H1 (cell line): ENCODE data around the gene GAB3. TPM values are rescaled to one million over a fixed set of nuclear protein-coding genes. Genes with fewer than 3 reads are reported as not detected.
"Not testable (repeated sequence)": the region's sequence is repeated elsewhere in the genome, so short reads cannot be mapped to it uniquely, and the experiment has no call there.

Experiments
- CTCF ChIA-PET: fragments of 300-600 bp; sonication (Branson Sonifier 250); formaldehyde crosslinking; loops from one replicate; lab custom pipeline; 2021; ENCODE audit not compliant: partially characterized antibody; lab: Charles Lee
- POLR2A ChIA-PET: fragments of 300-600 bp; sonication (Branson Sonifier 250); formaldehyde crosslinking; loops from one replicate; lab custom pipeline; 2021; ENCODE audit warnings: inconsistent platforms; ENCODE audit not compliant: partially characterized antibody; lab: Charles Lee
- DNase-seq, 2 experiments: peaks; one replicate each; pipeline versions ENCODE4 v3.0.0 to v3.0.0-alpha.2; 2010 to 2022; ENCODE audit warnings: low spot score in 2 of 2, low read depth in 1 of 2, mixed read lengths in 1 of 2
- FAIRE-seq: peaks from 2 replicates; lab custom pipeline; 2011; peaks lifted over from hg19 to GRCh38; lab: Jason Lieb, UNC
- H2AFZ ChIP-seq: 2 replicates; pipeline ENCODE4 v1.8.1; 2012; ENCODE audit warnings: low read length, inconsistent platforms
- H2AK5ac ChIP-seq: 2 replicates; pipeline ENCODE4 v1.6.1; 2013; ENCODE audit warnings: low read depth, low read length
- H2BK120ac ChIP-seq: replicated peaks from 2 replicates; pipeline ENCODE3; 2013; ENCODE audit warnings: low read depth, low read length, inconsistent platforms
- H2BK12ac ChIP-seq: 2 replicates; pipeline ENCODE4 v1.6.1; 2013; ENCODE audit warnings: low read depth, low read length
- H2BK15ac ChIP-seq: 2 replicates; pipeline ENCODE4 v1.6.1; 2013; ENCODE audit warnings: low read length
- H2BK20ac ChIP-seq: 2 replicates; pipeline ENCODE4 v1.6.1; 2013; ENCODE audit warnings: low read length
- H2BK5ac ChIP-seq: 2 replicates; pipeline ENCODE4 v1.6.1; 2013; ENCODE audit warnings: low read depth, low read length
- H3K14ac ChIP-seq: 2 replicates; pipeline ENCODE4 v1.6.1; 2013; ENCODE audit warnings: inconsistent platforms; ENCODE audit not compliant: insufficient read length
- H3K18ac ChIP-seq: 2 replicates; pipeline ENCODE4 v1.6.1; 2013; ENCODE audit warnings: low read length; ENCODE audit errors: extremely low read depth
- H3K23ac ChIP-seq: 2 replicates; pipeline ENCODE4 v1.6.1; 2013; ENCODE audit warnings: inconsistent platforms; ENCODE audit not compliant: insufficient read length
- H3K23me2 ChIP-seq: 2 replicates; pipeline ENCODE4 v1.6.1; 2013; ENCODE audit warnings: low read depth, low read length
- H3K27ac ChIP-seq: 2 replicates; pipeline ENCODE4 v1.6.1; 2011; ENCODE audit warnings: low read depth, low read length, inconsistent platforms
- H3K27me3 ChIP-seq, 4 experiments: replicated peaks in 1 of 4; 1 replicate in 1 of 4; 2 replicates in 3 of 4; pipeline versions ENCODE4 v1.6.1 to v1.8.1; 2011 to 2013; ENCODE audit warnings: low read length in 3 of 4, mild to moderate bottlenecking in 3 of 4, inconsistent platforms in 2 of 4, mixed read lengths in 2 of 4, moderate library complexity in 1 of 4; ENCODE audit not compliant: control insufficient read depth in 3 of 4, insufficient read depth in 3 of 4; ENCODE audit errors: extremely low read depth in 1 of 4
- H3K36me3 ChIP-seq, 4 experiments: 2 replicates each; pipeline versions ENCODE4 v1.6.1 to v1.8.1; 2011 to 2013; ENCODE audit warnings: mild to moderate bottlenecking in 4 of 4, low read length in 3 of 4, moderate library complexity in 2 of 4, control low read depth in 1 of 4, inconsistent platforms in 1 of 4; ENCODE audit not compliant: insufficient read depth in 4 of 4, control insufficient read depth in 2 of 4
- H3K4ac ChIP-seq: replicated peaks from 2 replicates; pipeline ENCODE3; 2013; ENCODE audit warnings: low read length, low read depth, mixed read lengths, inconsistent platforms; ENCODE audit not compliant: insufficient read length
- H3K4me1 ChIP-seq, 4 experiments: replicated peaks in 1 of 4; 1 replicate in 1 of 4; 2 replicates in 3 of 4; pipeline versions ENCODE4 v1.6.1 to v1.8.1; 2011 to 2013; ENCODE audit warnings: low read length in 3 of 4, inconsistent platforms in 2 of 4, mixed read lengths in 1 of 4; ENCODE audit not compliant: insufficient read depth in 4 of 4, control insufficient read depth in 3 of 4
- H3K4me2 ChIP-seq, 2 experiments: 2 replicates each; pipeline versions ENCODE4 v1.6.1 to v1.8.1; 2011 to 2013; ENCODE audit warnings: low read depth in 2 of 2, low read length in 2 of 2, control low read depth in 1 of 2, inconsistent platforms in 1 of 2, mild to moderate bottlenecking in 1 of 2; ENCODE audit not compliant: insufficient read depth in 1 of 2
- H3K4me3 ChIP-seq, 4 experiments: fragments of 200-600, 300-600 bp in 1 of 4; sonication (generic), shearing (Covaris generic), sonication (Bioruptor Twin) in 1 of 4; 2 replicates each; pipeline versions ENCODE4 v1.5.1 to v1.8.1; 2011 to 2016; ENCODE audit warnings: low read length in 4 of 4, low read depth in 3 of 4, control low read depth in 2 of 4, inconsistent platforms in 2 of 4, mild to moderate bottlenecking in 2 of 4, mixed read lengths in 1 of 4, moderate library complexity in 1 of 4; ENCODE audit not compliant: insufficient read depth in 2 of 4; ENCODE audit errors: extremely low read depth in 1 of 4
- H3K56ac ChIP-seq: replicated peaks from 2 replicates; pipeline ENCODE3; 2013; ENCODE audit warnings: low read depth, mild to moderate bottlenecking, mixed read lengths, low read length, inconsistent platforms; ENCODE audit not compliant: insufficient read length
- H3K79me1 ChIP-seq: 2 replicates; pipeline ENCODE4 v1.6.1; 2013; ENCODE audit warnings: low read depth, low read length, control low read depth
- H3K79me2 ChIP-seq, 2 experiments: 2 replicates each; pipeline versions ENCODE4 v1.6.1 to v1.8.1; 2012 to 2013; ENCODE audit warnings: low read length in 2 of 2, mild to moderate bottlenecking in 2 of 2, inconsistent platforms in 1 of 2; ENCODE audit not compliant: insufficient read depth in 2 of 2, control insufficient read depth in 1 of 2
- H3K9ac ChIP-seq, 4 experiments: replicated peaks in 1 of 4; 1 replicate in 1 of 4; 2 replicates in 3 of 4; pipeline versions ENCODE4 v1.6.1 to v1.8.1; 2011 to 2013; ENCODE audit warnings: low read depth in 3 of 4, low read length in 3 of 4, control low read depth in 2 of 4, mild to moderate bottlenecking in 2 of 4, moderate library complexity in 2 of 4, inconsistent platforms in 1 of 4; ENCODE audit errors: extremely low read depth in 1 of 4
- H3K9me3 ChIP-seq, 2 experiments: 2 replicates each; pipeline versions ENCODE4 v1.6.1 to v1.8.1; 2012 to 2013; ENCODE audit warnings: mild to moderate bottlenecking in 2 of 2, moderate library complexity in 2 of 2, control low read depth in 1 of 2, inconsistent platforms in 1 of 2, low read depth in 1 of 2, low read length in 1 of 2, mixed read lengths in 1 of 2; ENCODE audit not compliant: insufficient read depth in 2 of 2
- H4K20me1 ChIP-seq, 2 experiments: replicated peaks in 1 of 2; 2 replicates each; pipeline versions ENCODE3 to v1.8.1; 2011 to 2013; ENCODE audit warnings: inconsistent platforms in 2 of 2, low read length in 2 of 2, mild to moderate bottlenecking in 1 of 2; ENCODE audit not compliant: insufficient read depth in 2 of 2, control insufficient read depth in 1 of 2
- H4K5ac ChIP-seq: 2 replicates; pipeline ENCODE4 v1.6.1; 2013; ENCODE audit warnings: low read length, low read depth, mixed read lengths, inconsistent platforms; ENCODE audit not compliant: insufficient read length
- H4K8ac ChIP-seq: 2 replicates; pipeline ENCODE4 v1.8.0; 2013; ENCODE audit warnings: mild to moderate bottlenecking, moderate library complexity, low read length, inconsistent platforms; ENCODE audit not compliant: insufficient read depth; ENCODE audit errors: extremely low read depth
- H4K91ac ChIP-seq: replicated peaks from 2 replicates; pipeline ENCODE3; 2013; ENCODE audit warnings: low read length, mixed read lengths, inconsistent platforms; ENCODE audit not compliant: insufficient read length
- WGBS, 2 experiments: shearing (Covaris generic) in 1 of 2; methylation state at CpG; one replicate each; pipeline versions ENCODE4 v1.1.6 to v1.1.7; 2013 to 2015; ENCODE audit warnings: low lambda C conversion rate in 2 of 2, mixed read lengths in 2 of 2, inconsistent platforms in 1 of 2, low coverage in 1 of 2, missing lambda C conversion rate in 1 of 2; ENCODE audit not compliant: insufficient replicate concordance in 2 of 2, insufficient coverage in 1 of 2, insufficient read length in 1 of 2; ENCODE audit errors: extremely low coverage in 1 of 2, missing lambda C conversion rate in 1 of 2; 5-methylcytosine and 5-hydroxymethylcytosine counted together
- polyA plus RNA-seq, 7 experiments: library from polyadenylated mRNA; depleted of rRNA in 3 of 7; stranded (reverse) in 5 of 7; unstranded in 2 of 7; fragments of >200 nt in 5 of 7; fragments of 200-250 nt in 2 of 7; gene quantifications; 1 replicate in 5 of 7; 2 replicates in 1 of 7; 4 replicates in 1 of 7; pipeline versions ENCODE4 v1.2.1 to v1.2.3, GENCODE V29; 2011 to 2013; ENCODE audit warnings: missing spikeins in 2 of 7, mixed read lengths in 2 of 7
- total RNA-seq: library from RNA; stranded (reverse); fragmentation: NEBNext Ultra II Directional; extraction: Animal tissue kit (Norgen Biotek cat#: 25700); gene quantifications from 2 replicates; pipeline ENCODE4 v1.2.1, GENCODE V29; 2021

Gene GAB3
- total and polyA plus RNA-seq, 2 of the 8 experiments (the other 6 are each of a cell fraction or from before 2014, with no cell fraction given), result 0.48 to 1.2 TPM

GRCh38 chrX:154653413-154653812 lies 97.5 kb downstream of the GAB3 start, which contains the start of gene CTAG2:
CTAG2 (minus strand) TSS chrX:154653579; CDS start chrX:154653515, 64 bp downstream.
- H3K79me1 ChIP-seq, H4K91ac ChIP-seq, H2AK5ac ChIP-seq, H4K20me1 ChIP-seq, H2BK15ac ChIP-seq, H3K9me3 ChIP-seq, POLR2A ChIA-PET, H3K56ac ChIP-seq, H2BK20ac ChIP-seq, H3K27ac ChIP-seq, FAIRE-seq, H2BK120ac ChIP-seq, H3K18ac ChIP-seq, H3K27me3 ChIP-seq, H3K4me3 ChIP-seq, H3K4ac ChIP-seq, H3K36me3 ChIP-seq, DNase-seq, H2BK5ac ChIP-seq, H3K4me2 ChIP-seq, H3K4me1 ChIP-seq, H3K79me2 ChIP-seq, H4K5ac ChIP-seq, H2AFZ ChIP-seq, H3K14ac ChIP-seq, H3K23me2 ChIP-seq, H4K8ac ChIP-seq, H2BK12ac ChIP-seq, H3K9ac ChIP-seq, CTCF ChIA-PET, H3K23ac ChIP-seq: not testable (repeated sequence)
- no CpG with 5 or more reads among the region's 27 CpGs for WGBS, 2 experiments
